ENCODE measurements around the gene TNFRSF14. TPM values are rescaled to one million over a fixed set of nuclear protein-coding genes. Genes with fewer than 3 reads are reported as not detected.
A peak's percentile ranks its signal among the peaks of the same experiment; 100 is the strongest.

The TNFRSF14 gene
- total RNA-seq, 1 donor from 2014 or later = 152 TPM

DNA sequence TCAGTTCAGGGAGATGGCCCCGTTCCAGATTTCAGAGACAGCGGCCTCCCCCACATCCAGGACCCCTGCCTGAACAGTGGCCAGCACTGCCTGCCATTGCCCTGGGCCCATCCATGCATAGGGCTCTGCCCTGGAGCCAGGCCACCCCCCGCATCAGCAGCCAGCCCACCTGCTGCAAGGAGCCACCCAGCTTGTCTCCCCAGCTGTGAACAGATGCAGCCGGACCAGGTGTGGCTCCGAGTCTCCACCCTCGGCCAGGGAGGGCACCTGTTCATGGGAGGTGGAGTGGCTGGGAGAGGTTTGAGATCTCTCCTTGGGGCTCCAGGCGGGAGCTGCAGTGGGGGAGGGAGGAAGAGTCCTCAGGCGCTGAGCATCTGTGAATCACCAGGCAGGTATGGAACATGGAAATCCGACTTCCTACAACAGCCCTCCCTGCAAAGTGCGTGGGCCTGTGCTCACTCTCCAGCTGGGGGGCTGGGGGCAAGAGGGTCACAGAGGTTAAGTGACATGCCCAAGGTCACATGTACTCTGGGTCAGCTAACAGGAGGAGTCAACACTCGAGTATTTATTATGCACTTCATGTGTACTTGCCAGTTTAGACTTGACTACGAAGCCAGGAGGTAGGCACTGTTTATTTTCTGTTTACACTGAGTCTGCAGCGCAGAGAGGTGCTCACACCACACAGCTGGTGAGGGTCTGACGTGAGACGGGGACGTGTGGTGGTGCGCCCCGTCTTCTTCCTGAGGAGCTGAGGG is 21.3 kb upstream of the TNFRSF14 start:
- no peaks in the 10 kb centered on the region for H3K9me3 ChIP-seq
- no peak overlapping the region for H3K4me3 ChIP-seq
- peak overlapping the region; percentile 58 for H3K27ac ChIP-seq
- H3K27me3 ChIP-seq (ENCODE audit: low read depth) = peaks cover 39% of the 10 kb centered on the region
- intact Hi-C loops (cut with DNase I) = no loop called here
- TF ChIP-seq, protein P1, sequence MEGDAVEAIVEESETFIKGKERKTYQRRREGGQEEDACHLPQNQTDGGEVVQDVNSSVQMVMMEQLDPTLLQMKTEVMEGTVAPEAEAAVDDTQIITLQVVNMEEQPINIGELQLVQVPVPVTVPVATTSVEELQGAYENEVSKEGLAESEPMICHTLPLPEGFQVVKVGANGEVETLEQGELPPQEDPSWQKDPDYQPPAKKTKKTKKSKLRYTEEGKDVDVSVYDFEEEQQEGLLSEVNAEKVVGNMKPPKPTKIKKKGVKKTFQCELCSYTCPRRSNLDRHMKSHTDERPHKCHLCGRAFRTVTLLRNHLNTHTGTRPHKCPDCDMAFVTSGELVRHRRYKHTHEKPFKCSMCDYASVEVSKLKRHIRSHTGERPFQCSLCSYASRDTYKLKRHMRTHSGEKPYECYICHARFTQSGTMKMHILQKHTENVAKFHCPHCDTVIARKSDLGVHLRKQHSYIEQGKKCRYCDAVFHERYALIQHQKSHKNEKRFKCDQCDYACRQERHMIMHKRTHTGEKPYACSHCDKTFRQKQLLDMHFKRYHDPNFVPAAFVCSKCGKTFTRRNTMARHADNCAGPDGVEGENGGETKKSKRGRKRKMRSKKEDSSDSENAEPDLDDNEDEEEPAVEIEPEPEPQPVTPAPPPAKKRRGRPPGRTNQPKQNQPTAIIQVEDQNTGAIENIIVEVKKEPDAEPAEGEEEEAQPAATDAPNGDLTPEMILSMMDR (IDR thresholded peaks at IDR 0.05) = no peak
- peak; percentile 77 to 81 for ATAC-seq
- no peaks in the 10 kb centered on the region for H3K36me3 ChIP-seq
- H3K4me1 ChIP-seq = peaks cover 38% of the 10 kb centered on the region
- peak; percentile 76 for DNase-seq

DNA sequence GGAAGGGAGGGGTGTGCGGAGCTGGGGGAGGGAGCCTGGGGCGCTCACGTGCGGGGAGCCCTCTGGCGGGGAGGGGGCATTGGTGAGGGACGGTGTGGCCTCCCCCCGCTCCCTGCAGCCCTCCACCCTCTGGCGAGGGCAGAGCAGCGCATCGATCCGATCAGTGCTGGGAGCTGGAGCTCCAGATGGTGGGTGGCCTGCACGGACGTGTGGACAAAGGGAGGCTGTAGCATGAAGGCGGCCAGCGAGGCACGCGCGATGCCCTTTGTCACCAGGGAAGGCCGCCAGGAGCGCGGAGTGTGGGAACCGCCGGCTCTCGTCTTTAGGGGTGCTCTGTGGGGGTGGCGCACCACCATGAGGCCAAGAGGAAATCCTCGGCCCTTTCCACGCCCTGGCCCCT is 20.7 kb upstream of the TNFRSF14 start:
- Histone ChIP-seq H3K4me3 (no peak overlapping the region), H3K9me3 (no peaks in the 10 kb centered on the region), H3K4me1 (peaks cover 32% of the 10 kb centered on the region), H3K27ac (peak overlapping the region; percentile 58), H3K27me3 (ENCODE audit: low read depth) (peaks cover 39% of the 10 kb centered on the region), H3K36me3 (no peaks in the 10 kb centered on the region)
- DNase-seq (no peak), ATAC-seq (no peak)
- TF ChIP-seq, protein P1 (IDR thresholded peaks at IDR 0.05) = no peak
- intact Hi-C loops (cut with DNase I) = no loop called here

DNA sequence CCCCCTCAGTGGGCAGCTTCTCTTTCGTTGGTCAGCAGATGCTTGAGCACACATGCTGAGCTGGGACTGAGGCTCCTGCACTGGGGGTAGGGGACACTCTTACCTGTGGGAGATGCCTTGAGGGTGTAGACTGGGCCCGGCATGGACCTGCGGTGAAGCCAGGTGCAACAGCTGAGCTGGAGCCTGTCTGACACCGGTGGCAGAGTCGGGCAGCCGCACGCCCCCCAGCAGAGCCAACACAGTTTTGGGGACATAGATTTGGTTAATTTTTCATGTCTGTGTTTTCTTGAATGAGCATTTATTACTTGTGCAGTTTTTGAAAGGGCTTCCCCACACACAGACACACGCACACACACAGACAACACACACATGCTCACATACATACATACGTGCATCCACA is 20.2 kb upstream of the TNFRSF14 start:
- intact Hi-C loops (cut with DNase I) = no loop called here
- peaks cover 28% of the 10 kb centered on the region for H3K4me1 ChIP-seq
- no peaks in the 10 kb centered on the region for H3K9me3 ChIP-seq
- peaks cover 39% of the 10 kb centered on the region for H3K27me3 ChIP-seq (ENCODE audit: low read depth)
- DNase-seq = no peak
- H3K4me3 ChIP-seq = no peak overlapping the region
- H3K27ac ChIP-seq = no peak overlapping the region
- ATAC-seq = no peak
- no peaks in the 10 kb centered on the region for H3K36me3 ChIP-seq
- TF ChIP-seq, protein P1 (IDR thresholded peaks at IDR 0.05) = no peak

DNA sequence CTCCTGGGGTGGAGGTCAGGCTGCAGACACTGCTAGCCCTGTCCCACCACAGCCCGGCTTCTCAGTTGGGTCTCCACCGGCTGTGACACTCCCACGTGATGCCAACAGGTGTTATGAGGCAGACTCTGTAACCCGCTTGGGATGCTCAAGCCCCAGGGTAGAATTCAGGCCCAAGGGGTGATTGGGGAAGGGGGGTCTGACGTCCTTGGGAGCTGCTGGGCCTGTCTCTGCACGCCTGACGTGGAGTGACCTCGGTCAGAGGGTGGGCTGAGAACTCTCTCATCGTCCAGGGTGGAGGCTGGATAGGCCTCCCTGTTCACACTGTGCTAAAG is 18.4 kb upstream of the TNFRSF14 start:
- DNase-seq = no peak
- H3K4me1 ChIP-seq = peaks cover 30% of the 10 kb centered on the region
- no peaks in the 10 kb centered on the region for H3K36me3 ChIP-seq
- no peaks in the 10 kb centered on the region for H3K9me3 ChIP-seq
- peaks cover 33% of the 10 kb centered on the region for H3K27me3 ChIP-seq (ENCODE audit: low read depth)
- H3K4me3 ChIP-seq = no peak overlapping the region
- no peak for ATAC-seq
- TF ChIP-seq, protein P1 (IDR thresholded peaks at IDR 0.05) = no peak
- no peak overlapping the region for H3K27ac ChIP-seq
- intact Hi-C loops (cut with DNase I) = no loop called here

DNA sequence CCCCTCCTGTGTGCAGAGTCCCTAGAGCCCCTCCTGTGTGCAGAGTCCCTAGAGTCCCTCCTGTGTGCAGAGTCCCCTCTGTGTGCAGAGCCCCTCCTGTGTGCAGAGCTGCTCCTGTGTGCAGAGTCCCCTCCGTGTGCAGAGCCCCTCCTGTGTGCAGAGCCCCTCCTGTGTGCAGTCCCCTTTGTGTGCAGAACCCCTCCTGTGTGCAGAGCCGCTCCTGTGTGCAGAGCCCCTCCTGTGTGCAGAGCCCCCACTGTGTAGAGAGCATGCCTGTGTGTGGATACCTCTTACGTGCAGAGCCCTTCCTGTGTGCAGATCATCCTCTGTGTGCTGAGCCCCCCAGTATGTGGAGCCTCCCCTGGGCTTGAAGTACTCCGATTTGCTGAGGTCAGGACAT is 17.8 kb upstream of the TNFRSF14 start:
- Histone ChIP-seq H3K36me3 (no peaks in the 10 kb centered on the region), H3K4me3 (no peak overlapping the region), H3K9me3 (no peaks in the 10 kb centered on the region), H3K27me3 (ENCODE audit: low read depth) (peaks cover 29% of the 10 kb centered on the region), H3K4me1 (peaks cover 28% of the 10 kb centered on the region), H3K27ac (no peak overlapping the region)
- intact Hi-C loops (cut with DNase I) = no loop called here
- no peak for ATAC-seq
- DNase-seq = no peak
- TF ChIP-seq, protein P1 (IDR thresholded peaks at IDR 0.05) = no peak

Data from lower lobe of right lung (tissue), 2 donors.